Psoas muscle (tissue), 8 donors: ENCODE results near the gene IGFBP3. TPM values are rescaled to one million over a fixed set of nuclear protein-coding genes. Genes with fewer than 3 reads are reported as not detected.
A peak's percentile ranks its signal among the peaks of the same experiment; 100 is the strongest.

Experiments
- ATAC-seq, 4 donors: fragments of 200-7000 bp; cut with Tn5 transposase; one replicate each; pipeline ENCODE4 v1.9.1; 2020; ENCODE audit warnings: moderate library complexity in 3 of 4, mild to moderate bottlenecking in 2 of 4
- DNase-seq, 2 donors: peaks; one replicate each; pipeline ENCODE4 v3.0.0-alpha.2; 2020
- H3K27ac ChIP-seq: fragments of 200-600 bp; one replicate; pipeline ENCODE4 v1.8.0; 2022
- H3K27me3 ChIP-seq, 3 donors: fragments of 200-600 bp in 1 of 3; one replicate each; pipeline versions ENCODE4 v1.6.1 to v1.8.0; 2013 to 2022; ENCODE audit warnings: low read length in 2 of 3, mild to moderate bottlenecking in 2 of 3, moderate library complexity in 1 of 3; ENCODE audit not compliant: insufficient read depth in 3 of 3
- H3K36me3 ChIP-seq, 2 donors: fragments of 200-600 bp in 1 of 2; one replicate each; pipeline versions ENCODE4 v1.6.1 to v1.8.0; 2013 to 2022; ENCODE audit warnings: low read depth in 1 of 2, mild to moderate bottlenecking in 1 of 2, moderate library complexity in 1 of 2; ENCODE audit not compliant: insufficient read depth in 1 of 2
- H3K4me1 ChIP-seq: fragments of 200-600 bp; one replicate; pipeline ENCODE4 v1.8.0; 2022
- H3K4me3 ChIP-seq: fragments of 200-600 bp; one replicate; pipeline ENCODE4 v1.8.0; 2022; ENCODE audit warnings: mild to moderate bottlenecking
- H3K9me3 ChIP-seq: fragments of 200-600 bp; one replicate; pipeline ENCODE4 v1.8.0; 2022
- WGBS, 3 donors: extraction: QIAGEN DNeasy Blood & Tissue Kit; methylation state at CpG; one replicate each; pipeline versions ENCODE4 v1.1.6 to v1.1.7; 2013; 5-methylcytosine and 5-hydroxymethylcytosine counted together
- intact Hi-C, 2 donors: fragments of 100-400 bp; cut with DNase I; formaldehyde crosslinking; loops; one replicate each; pipeline versions ENCODE4 v1.11.0 to v1.14.2; 2022
- polyA plus RNA-seq, 3 donors: library from polyadenylated mRNA; stranded (reverse); fragments of 200-250 nt; gene quantifications; one replicate each; pipeline ENCODE4 v1.2.3, GENCODE V29; 2013
- total RNA-seq, 4 donors: library from RNA; stranded (reverse); fragmentation: NEBNext Ultra II Directional in 2 of 4; extraction: Animal tissue kit (Norgen Biotek cat#: 25700) in 2 of 4; gene quantifications; one replicate each; pipeline versions ENCODE4 v1.2.1 to v1.2.4, GENCODE V29; 2021 to 2023
- TF ChIP-seq, protein P1 (sequence below): fragments of 200-600 bp; IDR thresholded peaks from one replicate; pipeline ENCODE4 v1.8.0; 2022; ENCODE audit warnings: antibody characterized with exemption
- donor health status: healthy with polysubstance abuse.
- donor health status: DM: no; HTN: no; CAD: no; lungs with moderate emphysema.
- donor health status: Bipolar disorder and iron deficiency.
- donor health status: healthy.
- donor health status: DM: yes; HTN: yes; CAD: no.
- donor health status: DM: no; HTN: no; CAD: no.
- donor health status: DM: no; HTN: no; CAD: no.
- donor health status: DM: yes; HTN: yes; CAD: no.

IGFBP3 gene
- total and polyA plus RNA-seq, 7 donors, result 13.9 to 114 (median 38.0) TPM

DNA sequence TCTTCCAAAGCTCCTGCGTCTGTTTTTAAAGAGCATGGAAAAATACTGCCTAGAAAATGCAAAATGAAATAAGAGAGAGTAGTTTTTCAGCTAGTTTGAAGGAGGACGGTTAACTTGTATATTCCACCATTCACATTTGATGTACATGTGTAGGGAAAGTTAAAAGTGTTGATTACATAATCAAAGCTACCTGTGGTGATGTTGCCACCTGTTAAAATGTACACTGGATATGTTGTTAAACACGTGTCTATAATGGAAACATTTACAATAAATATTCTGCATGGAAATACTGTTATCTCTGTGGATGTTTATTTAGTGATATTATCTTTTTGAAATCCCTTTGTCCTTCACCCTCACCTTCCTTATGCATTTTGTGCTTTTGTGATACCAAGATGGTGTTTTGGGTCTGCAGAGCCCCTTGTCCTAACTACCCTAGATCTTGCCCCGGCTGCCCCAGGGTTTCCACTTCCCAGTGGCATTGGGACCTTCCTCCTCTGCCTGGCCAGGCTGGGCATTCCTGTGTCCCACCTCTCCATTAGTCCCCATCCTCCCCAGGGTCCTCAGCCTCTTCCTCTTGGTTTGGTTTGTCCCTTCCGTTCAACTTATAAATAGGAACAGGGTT lies 27.6 kb downstream of the IGFBP3 start:
- intact Hi-C loops, result no loop called here
- no peak overlapping the region for H3K4me3 ChIP-seq
- H3K27me3 ChIP-seq, result peaks cover 0 to 16% (median 7%) of the 10 kb centered on the region in 3 donors
- no peaks in the 10 kb centered on the region for H3K36me3 ChIP-seq
- TF ChIP-seq, protein P1, sequence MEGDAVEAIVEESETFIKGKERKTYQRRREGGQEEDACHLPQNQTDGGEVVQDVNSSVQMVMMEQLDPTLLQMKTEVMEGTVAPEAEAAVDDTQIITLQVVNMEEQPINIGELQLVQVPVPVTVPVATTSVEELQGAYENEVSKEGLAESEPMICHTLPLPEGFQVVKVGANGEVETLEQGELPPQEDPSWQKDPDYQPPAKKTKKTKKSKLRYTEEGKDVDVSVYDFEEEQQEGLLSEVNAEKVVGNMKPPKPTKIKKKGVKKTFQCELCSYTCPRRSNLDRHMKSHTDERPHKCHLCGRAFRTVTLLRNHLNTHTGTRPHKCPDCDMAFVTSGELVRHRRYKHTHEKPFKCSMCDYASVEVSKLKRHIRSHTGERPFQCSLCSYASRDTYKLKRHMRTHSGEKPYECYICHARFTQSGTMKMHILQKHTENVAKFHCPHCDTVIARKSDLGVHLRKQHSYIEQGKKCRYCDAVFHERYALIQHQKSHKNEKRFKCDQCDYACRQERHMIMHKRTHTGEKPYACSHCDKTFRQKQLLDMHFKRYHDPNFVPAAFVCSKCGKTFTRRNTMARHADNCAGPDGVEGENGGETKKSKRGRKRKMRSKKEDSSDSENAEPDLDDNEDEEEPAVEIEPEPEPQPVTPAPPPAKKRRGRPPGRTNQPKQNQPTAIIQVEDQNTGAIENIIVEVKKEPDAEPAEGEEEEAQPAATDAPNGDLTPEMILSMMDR, result no peak
- no peak for ATAC-seq
- no peak overlapping the region for H3K27ac ChIP-seq
- 79 to 81% (median 81%) methylated on average over 5 of the region's 5 CpGs for WGBS, 3 donors
- no peak for DNase-seq
- no peaks in the 10 kb centered on the region for H3K4me1 ChIP-seq
- no peaks in the 10 kb centered on the region for H3K9me3 ChIP-seq

DNA sequence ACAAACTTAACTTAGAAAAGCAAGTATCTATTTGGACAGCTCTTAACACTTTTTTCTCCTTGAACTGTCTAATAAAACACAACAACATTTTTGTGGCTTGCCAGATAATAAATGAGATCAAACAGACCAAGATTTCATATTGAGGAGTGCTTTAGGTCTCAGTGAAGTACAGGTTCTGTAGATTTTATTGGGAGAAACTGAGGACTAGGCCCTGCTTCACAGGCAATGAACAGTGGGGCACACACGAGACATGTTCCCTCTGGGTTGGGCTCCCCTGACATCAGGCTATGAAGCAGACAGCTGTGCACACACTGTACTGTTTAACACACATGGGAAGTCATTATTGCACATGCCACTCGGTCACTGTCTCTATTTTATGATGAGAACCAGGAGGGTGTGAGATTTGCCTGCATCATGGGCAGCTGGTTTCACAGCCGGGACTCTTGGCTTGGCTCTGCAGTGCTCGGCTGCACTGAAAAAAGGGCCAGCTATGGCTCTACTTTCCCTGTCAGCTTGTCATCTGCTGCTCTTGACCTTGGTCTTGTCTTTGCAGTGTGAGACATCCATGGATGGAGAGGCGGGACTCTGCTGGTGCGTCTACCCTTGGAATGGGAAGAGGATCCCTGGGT lies 28.6 kb downstream of the IGFBP3 start:
- DNase-seq, result no peak
- H3K27me3 ChIP-seq, result peaks cover 0 to 26% (median 10%) of the 10 kb centered on the region in 3 donors
- intact Hi-C loops, result no loop called here
- no peaks in the 10 kb centered on the region for H3K36me3 ChIP-seq
- H3K27ac ChIP-seq, result no peak overlapping the region
- ATAC-seq, result no peak
- H3K4me1 ChIP-seq, result no peaks in the 10 kb centered on the region
- WGBS, 3 donors, result 65 to 71% (median 70%) methylated on average over 6 of the region's 6 CpGs
- H3K9me3 ChIP-seq, result no peaks in the 10 kb centered on the region
- TF ChIP-seq, protein P1, result no peak
- H3K4me3 ChIP-seq, result no peak overlapping the region

DNA sequence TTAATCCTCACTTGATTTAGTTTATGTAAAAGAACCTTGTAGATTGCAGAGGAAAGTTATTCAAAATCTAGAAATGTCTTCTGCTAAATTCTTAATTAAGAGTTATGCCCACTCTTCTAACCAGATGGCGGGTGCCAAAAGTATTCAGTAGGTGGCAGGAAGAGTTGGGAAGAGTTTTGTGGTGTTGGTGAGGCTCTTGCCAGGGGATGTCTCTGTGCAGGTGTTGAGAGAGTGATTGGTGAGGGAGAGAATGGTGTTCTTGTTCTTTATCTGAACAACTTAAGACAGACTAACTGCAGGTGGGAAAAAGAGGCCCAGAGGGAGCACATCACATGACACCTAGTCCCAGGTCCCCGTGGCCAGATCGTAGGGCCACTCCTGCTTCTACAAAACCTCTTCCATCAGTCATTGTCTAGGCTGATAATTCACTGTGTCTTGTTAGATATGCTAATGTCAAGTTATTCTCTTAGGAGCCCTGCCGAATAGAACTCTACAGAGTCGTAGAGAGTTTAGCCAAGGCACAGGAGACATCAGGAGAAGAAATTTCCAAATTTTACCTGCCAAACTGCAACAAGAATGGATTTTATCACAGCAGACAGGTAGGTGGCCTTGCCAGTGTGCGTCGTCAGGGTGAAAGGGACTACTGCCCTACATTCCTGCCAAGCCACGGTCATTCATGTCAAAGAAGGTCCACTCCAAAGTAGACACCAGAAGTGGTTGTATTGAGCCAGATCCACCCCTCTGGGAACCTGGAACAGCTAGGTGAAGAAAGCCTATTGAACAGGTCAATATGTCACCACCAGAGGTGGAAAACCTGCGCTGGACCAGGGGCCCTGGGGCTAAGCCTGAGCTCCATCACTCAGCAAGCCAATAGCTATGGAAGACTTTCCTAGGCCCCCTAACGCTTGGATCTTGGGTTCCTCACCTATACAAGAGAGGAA lies 29.3 kb downstream of the IGFBP3 start:
- ATAC-seq (no peak), DNase-seq (no peak)
- no peak overlapping the region for H3K27ac ChIP-seq
- no peaks in the 10 kb centered on the region for H3K9me3 ChIP-seq
- WGBS, 3 donors, result 83 to 84% (median 83%) methylated on average over 10 of the region's 10 CpGs
- H3K36me3 ChIP-seq, result no peaks in the 10 kb centered on the region
- H3K27me3 ChIP-seq, result peaks cover 0 to 34% (median 10%) of the 10 kb centered on the region in 3 donors
- intact Hi-C loops, result no loop called here
- H3K4me1 ChIP-seq, result no peaks in the 10 kb centered on the region
- H3K4me3 ChIP-seq, result no peak overlapping the region
- TF ChIP-seq, protein P1, result no peak

DNA sequence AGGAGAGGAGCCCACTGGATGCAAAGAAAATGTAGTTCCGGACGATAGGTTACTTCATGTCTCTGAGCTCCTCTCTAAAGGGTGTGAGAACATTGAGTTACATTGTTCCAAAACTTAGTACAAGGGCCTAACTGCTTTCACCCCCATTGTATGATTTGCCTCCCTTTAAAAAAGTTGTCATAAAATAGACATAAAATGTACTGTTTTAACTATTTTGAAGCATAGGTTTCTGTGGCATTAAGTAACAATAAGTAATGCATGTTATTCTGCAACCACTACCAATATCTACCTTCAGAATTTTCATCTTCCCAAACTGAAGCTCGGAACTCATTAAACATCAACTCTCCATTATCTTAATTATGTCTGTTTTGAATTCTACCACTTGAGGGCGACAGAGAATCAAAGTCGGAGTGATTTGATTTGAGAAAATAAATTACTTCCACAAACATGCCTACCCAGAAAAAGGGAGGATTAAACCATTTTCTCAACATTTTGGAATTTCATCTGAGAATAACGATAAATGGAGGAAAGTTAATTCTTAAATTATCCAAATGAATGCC lies 30.1 kb downstream of the IGFBP3 start:
- WGBS, 3 donors, result 33 to 37% (median 37%) methylated on average over 6 of the region's 6 CpGs
- intact Hi-C loops, result no loop called here
- TF ChIP-seq, protein P1, result peak; percentile 62
- Histone ChIP-seq H3K27me3 (peaks cover 0 to 40% (median 10%) of the 10 kb centered on the region in 3 donors), H3K36me3 (no peaks in the 10 kb centered on the region), H3K9me3 (no peaks in the 10 kb centered on the region), H3K27ac (no peak overlapping the region), H3K4me1 (no peaks in the 10 kb centered on the region), H3K4me3 (no peak overlapping the region)
- ATAC-seq, result no peak
- DNase-seq, result no peak
